HepG2 (cell line): ENCODE data around the gene TIMM10. TPM values are rescaled to one million over a fixed set of nuclear protein-coding genes. Genes with fewer than 3 reads are reported as not detected.

Experiments used
- ATAC-seq: fragments of 200-7000 bp; cut with Tn5 transposase; 3 replicates; pipeline ENCODE4 v1.9.1; 2020; ENCODE audit warnings: mild to moderate bottlenecking, moderate library complexity
- BruUV-seq: library from RNA; stranded (reverse); fragments of 400-500 nt; replicated peaks from 2 replicates; lab custom pipeline; 2021; lab: Mats Ljungman, UMichigan
- CTCF ChIA-PET: fragments of 300-600 bp; formaldehyde crosslinking; extraction: SDS; loops from one replicate; lab custom pipeline; 2021; ENCODE audit warnings: low total read pairs, inconsistent platforms, low intra/inter-chr PET ratio; lab: Yijun Ruan, JAX
- POLR2A ChIA-PET: fragments of 350-600 bp; sonication (Branson Sonifier 250); formaldehyde crosslinking; loops from one replicate; lab custom pipeline; 2020; ENCODE audit warnings: antibody characterized with exemption, inconsistent platforms; lab: Yijun Ruan, JAX
- DNase-seq: peaks from one replicate; pipeline ENCODE4 v3.0.0-alpha.2; 2015; ENCODE audit warnings: low spot score
- FAIRE-seq: peaks from 3 replicates; lab custom pipeline; 2011; peaks lifted over from hg19 to GRCh38; lab: Jason Lieb, UNC
- H2AFZ ChIP-seq: one replicate; pipeline ENCODE4 v1.6.1; 2011; ENCODE audit warnings: low read length, inconsistent platforms
- H3K27ac ChIP-seq: fragments of 300-600 bp; 3 replicates; pipeline ENCODE4 v1.8.0; 2011; ENCODE audit warnings: mixed run types, mild to moderate bottlenecking, mixed read lengths, low read length, inconsistent platforms; ENCODE audit not compliant: insufficient read depth; ENCODE audit errors: extremely low read length
- H3K27me3 ChIP-seq, 2 experiments: fragments of 200-600 bp in 1 of 2; 2 replicates in 1 of 2; 3 replicates in 1 of 2; pipeline versions ENCODE4 v1.6.0 to v1.8.0; 2011; ENCODE audit warnings: low read length in 2 of 2, mild to moderate bottlenecking in 2 of 2, moderate library complexity in 2 of 2, inconsistent platforms in 1 of 2; ENCODE audit not compliant: insufficient read depth in 2 of 2, control insufficient read depth in 1 of 2
- H3K36me3 ChIP-seq, 2 experiments: fragments of 200-600 bp in 1 of 2; replicated peaks in 1 of 2; 2 replicates in 1 of 2; 3 replicates in 1 of 2; pipeline versions ENCODE4 v1.5.1 to v1.8.0; 2011; ENCODE audit warnings: low read length in 2 of 2, inconsistent platforms in 1 of 2; ENCODE audit not compliant: insufficient read depth in 2 of 2, control insufficient read depth in 1 of 2
- H3K4me1 ChIP-seq: 2 replicates; pipeline ENCODE4 v1.5.1; 2012; ENCODE audit warnings: low read length, inconsistent platforms; ENCODE audit not compliant: insufficient read depth
- H3K4me2 ChIP-seq: 2 replicates; pipeline ENCODE4 v1.6.0; 2011; ENCODE audit warnings: low read depth, low read length, inconsistent platforms
- H3K4me3 ChIP-seq, 3 experiments: fragments of 200-600 bp in 1 of 3; sonication (generic), shearing (Covaris generic) in 1 of 3; replicated peaks in 1 of 3; 2 replicates each; pipeline ENCODE4 v1.5.1; 2011 to 2016; ENCODE audit warnings: low read length in 3 of 3, inconsistent platforms in 2 of 3, low read depth in 2 of 3, mild to moderate bottlenecking in 2 of 3, control low read depth in 1 of 3, mixed read lengths in 1 of 3; ENCODE audit not compliant: insufficient read depth in 1 of 3
- H3K79me2 ChIP-seq: one replicate; pipeline ENCODE4 v1.6.1; 2011; ENCODE audit warnings: low read length, inconsistent platforms; ENCODE audit not compliant: insufficient read depth
- H3K9ac ChIP-seq: 2 replicates; pipeline ENCODE4 v1.6.0; 2011; ENCODE audit warnings: mild to moderate bottlenecking, low read depth, low read length, inconsistent platforms; ENCODE audit not compliant: insufficient read depth
- H3K9me3 ChIP-seq: 2 replicates; pipeline ENCODE4 v1.5.1; 2012; ENCODE audit warnings: mild to moderate bottlenecking, low read length
- H4K20me1 ChIP-seq: 2 replicates; pipeline ENCODE4 v1.6.0; 2011; ENCODE audit warnings: inconsistent platforms, mild to moderate bottlenecking, low read length, moderate library complexity; ENCODE audit not compliant: insufficient read depth
- CCDC6 ChIP-seq: sonication (generic); formaldehyde crosslinking; IDR thresholded peaks from 2 replicates; pipeline ENCODE4 v1.8.1; 2022; ENCODE audit warnings: mild to moderate bottlenecking, missing genetic modification reagents, moderate library complexity
- DDIT3 ChIP-seq: sonication (generic); formaldehyde crosslinking; IDR thresholded peaks from 2 replicates; pipeline ENCODE4 v1.4.0; 2020; ENCODE audit warnings: mild to moderate bottlenecking, missing genetic modification reagents
- ETV5 ChIP-seq: IDR thresholded peaks from 2 replicates; pipeline ENCODE4 v1.6.1; 2018; ENCODE audit warnings: missing biosample characterization, missing genetic modification reagents, inconsistent platforms, borderline replicate concordance
- FOXJ3 ChIP-seq: sonication (generic); formaldehyde crosslinking; IDR thresholded peaks from 2 replicates; pipeline ENCODE4 v1.4.0; 2020; ENCODE audit warnings: missing genetic modification reagents, mild to moderate bottlenecking, borderline replicate concordance
- HNF4G ChIP-seq, 2 experiments: sonication (generic) in 1 of 2; formaldehyde crosslinking in 1 of 2; IDR thresholded peaks; 2 replicates each; pipeline versions ENCODE4 v1.4.0 to v1.6.1; 2011 to 2020; ENCODE audit warnings: borderline replicate concordance in 2 of 2, low read depth in 2 of 2, mild to moderate bottlenecking in 2 of 2, low read length in 1 of 2, missing genetic modification reagents in 1 of 2, moderate library complexity in 1 of 2
- IKZF1 ChIP-seq: fragments of 450-650 bp; IDR thresholded peaks from 2 replicates; pipeline ENCODE4 v1.7.1; 2016
- NR2F1 ChIP-seq, 2 experiments: fragments of 450-650 bp in 1 of 2; formaldehyde crosslinking in 1 of 2; IDR thresholded peaks; 2 replicates each; pipeline versions ENCODE4 v1.5.0 to v1.6.1; 2016 to 2020; ENCODE audit warnings: mild to moderate bottlenecking in 1 of 2, missing compliant biosample characterization in 1 of 2, missing genetic modification reagents in 1 of 2, moderate library complexity in 1 of 2
- SETDB1 ChIP-seq: sonication (generic); formaldehyde crosslinking; IDR thresholded peaks from 2 replicates; pipeline ENCODE4 v1.5.1; 2020; ENCODE audit warnings: missing genetic modification reagents, mild to moderate bottlenecking, borderline replicate concordance
- SIX1 ChIP-seq: sonication (generic); formaldehyde crosslinking; IDR thresholded peaks from 2 replicates; pipeline ENCODE4 v1.4.0; 2020; ENCODE audit warnings: missing genetic modification reagents, borderline replicate concordance
- ZFP1 ChIP-seq: IDR thresholded peaks from 2 replicates; pipeline ENCODE4 v1.6.1; 2016
- ZNF20 ChIP-seq: sonication (generic); formaldehyde crosslinking; IDR thresholded peaks from 2 replicates; pipeline ENCODE4 v1.4.0; 2020; ENCODE audit warnings: mild to moderate bottlenecking, moderate library complexity, missing genetic modification reagents
- ZNF547 ChIP-seq: sonication (generic); formaldehyde crosslinking; IDR thresholded peaks from 2 replicates; pipeline ENCODE4 v1.5.1; 2020; ENCODE audit warnings: mild to moderate bottlenecking, missing genetic modification reagents
- WGBS: methylation state at CpG from one replicate; pipeline ENCODE4 v1.1.6; 2017; ENCODE audit warnings: low lambda C conversion rate; 5-methylcytosine and 5-hydroxymethylcytosine counted together
- in situ Hi-C: cut with HindIII; loops from 2 replicates; pipeline ENCODE4 v1.10.0; 2017; ENCODE audit warnings: low pct_unique_long_range_greater_than_20kb; ENCODE audit not compliant: extremely low pct_ligation_motif_present
- intact Hi-C: fragments of 100-400 bp; cut with micrococcal nuclease; formaldehyde crosslinking; loops from one replicate; pipeline ENCODE4 v1.10.0; 2022; ENCODE audit not compliant: unreplicated experiment
- polyA plus RNA-seq, 8 experiments: library from polyadenylated mRNA; depleted of rRNA in 3 of 8; stranded (reverse) in 7 of 8; unstranded in 1 of 8; fragments of >200 nt; fragmentation: Illumina TruSeq in 4 of 8; extraction: Trizol in 4 of 8; gene quantifications; 2 replicates each; pipeline versions ENCODE4 v1.2.1 to v1.2.3, GENCODE V29; 2011 to 2016; ENCODE audit warnings: low read depth in 4 of 8, missing spikeins in 1 of 8, mixed read lengths in 1 of 8; ENCODE audit not compliant: insufficient read depth in 1 of 8
- total RNA-seq, 5 experiments: library from RNA; depleted of rRNA; stranded (reverse); fragments of >200 nt; fragmentation: Illumina TruSeq; extraction: Trizol; gene quantifications; 2 replicates each; pipeline ENCODE4 v1.2.3, GENCODE V29; 2016; ENCODE audit warnings: low read depth in 1 of 5
- TF ChIP-seq, protein P1 (sequence below): IDR thresholded peaks from 2 replicates; pipeline ENCODE4 v1.6.1; 2012; ENCODE audit warnings: low read length, improper control_type of control experiment
- TF ChIP-seq, protein P2 (sequence below): sonication (generic); formaldehyde crosslinking; conservative IDR thresholded peaks from 2 replicates; pipeline ENCODE4 v1.8.0; 2022; ENCODE audit warnings: low read depth, missing genetic modification reagents

TIMM10 gene
- total and polyA plus RNA-seq, 2 of the 13 experiments (the other 11 are each of a cell fraction or from before 2014, with no cell fraction given) = 67.8 to 82.2 TPM

DNA sequence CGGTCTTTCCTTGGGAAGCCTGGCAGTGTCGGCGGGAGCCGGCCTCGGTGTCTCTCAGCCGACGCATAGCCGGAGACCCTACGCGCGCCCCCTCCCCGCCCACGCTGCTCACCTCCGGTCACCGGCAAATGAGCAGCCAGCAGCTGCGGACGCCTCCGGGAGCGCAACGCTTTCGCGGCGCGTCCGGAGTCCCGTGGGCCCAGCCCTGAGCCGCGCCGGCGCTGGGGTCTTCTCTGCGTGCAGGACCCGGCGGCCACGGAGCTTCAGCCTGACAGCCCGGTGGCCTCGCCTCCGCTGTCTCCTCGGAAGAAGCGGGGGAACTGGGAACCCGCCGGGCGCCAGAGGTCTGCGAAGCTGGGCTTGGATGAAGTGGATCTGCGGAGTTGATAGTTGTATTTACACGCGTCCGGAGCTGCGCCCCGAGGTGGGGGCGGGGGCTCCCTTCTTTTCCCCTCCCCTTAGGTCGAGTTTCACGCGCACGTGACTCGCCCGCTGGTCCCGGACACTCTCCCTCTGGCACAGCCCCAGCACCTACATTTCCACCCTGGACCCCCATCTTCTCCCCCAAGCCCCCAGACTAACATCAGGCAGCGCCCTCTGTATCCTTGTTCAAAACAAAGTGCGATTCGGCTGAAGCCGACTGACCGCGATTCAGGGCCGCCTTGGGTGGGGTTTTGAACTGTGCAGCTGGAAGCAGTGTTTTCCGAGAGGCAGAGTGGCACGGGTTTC lies 15.1 kb downstream of the TIMM10 start, which contains the start of gene SLC43A1 (continued):
- TF ChIP-seq, protein P1, sequence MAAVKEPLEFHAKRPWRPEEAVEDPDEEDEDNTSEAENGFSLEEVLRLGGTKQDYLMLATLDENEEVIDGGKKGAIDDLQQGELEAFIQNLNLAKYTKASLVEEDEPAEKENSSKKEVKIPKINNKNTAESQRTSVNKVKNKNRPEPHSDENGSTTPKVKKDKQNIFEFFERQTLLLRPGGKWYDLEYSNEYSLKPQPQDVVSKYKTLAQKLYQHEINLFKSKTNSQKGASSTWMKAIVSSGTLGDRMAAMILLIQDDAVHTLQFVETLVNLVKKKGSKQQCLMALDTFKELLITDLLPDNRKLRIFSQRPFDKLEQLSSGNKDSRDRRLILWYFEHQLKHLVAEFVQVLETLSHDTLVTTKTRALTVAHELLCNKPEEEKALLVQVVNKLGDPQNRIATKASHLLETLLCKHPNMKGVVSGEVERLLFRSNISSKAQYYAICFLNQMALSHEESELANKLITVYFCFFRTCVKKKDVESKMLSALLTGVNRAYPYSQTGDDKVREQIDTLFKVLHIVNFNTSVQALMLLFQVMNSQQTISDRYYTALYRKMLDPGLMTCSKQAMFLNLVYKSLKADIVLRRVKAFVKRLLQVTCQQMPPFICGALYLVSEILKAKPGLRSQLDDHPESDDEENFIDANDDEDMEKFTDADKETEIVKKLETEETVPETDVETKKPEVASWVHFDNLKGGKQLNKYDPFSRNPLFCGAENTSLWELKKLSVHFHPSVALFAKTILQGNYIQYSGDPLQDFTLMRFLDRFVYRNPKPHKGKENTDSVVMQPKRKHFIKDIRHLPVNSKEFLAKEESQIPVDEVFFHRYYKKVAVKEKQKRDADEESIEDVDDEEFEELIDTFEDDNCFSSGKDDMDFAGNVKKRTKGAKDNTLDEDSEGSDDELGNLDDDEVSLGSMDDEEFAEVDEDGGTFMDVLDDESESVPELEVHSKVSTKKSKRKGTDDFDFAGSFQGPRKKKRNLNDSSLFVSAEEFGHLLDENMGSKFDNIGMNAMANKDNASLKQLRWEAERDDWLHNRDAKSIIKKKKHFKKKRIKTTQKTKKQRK = no peak
- no peak for TF ChIP-seq DDIT3
- TF ChIP-seq NR2F1 (CRISPR knock-in tag; IDR thresholded peaks at IDR 0.05) = no peak
- TF ChIP-seq, all 625 proteins: peak for 186

DNA sequence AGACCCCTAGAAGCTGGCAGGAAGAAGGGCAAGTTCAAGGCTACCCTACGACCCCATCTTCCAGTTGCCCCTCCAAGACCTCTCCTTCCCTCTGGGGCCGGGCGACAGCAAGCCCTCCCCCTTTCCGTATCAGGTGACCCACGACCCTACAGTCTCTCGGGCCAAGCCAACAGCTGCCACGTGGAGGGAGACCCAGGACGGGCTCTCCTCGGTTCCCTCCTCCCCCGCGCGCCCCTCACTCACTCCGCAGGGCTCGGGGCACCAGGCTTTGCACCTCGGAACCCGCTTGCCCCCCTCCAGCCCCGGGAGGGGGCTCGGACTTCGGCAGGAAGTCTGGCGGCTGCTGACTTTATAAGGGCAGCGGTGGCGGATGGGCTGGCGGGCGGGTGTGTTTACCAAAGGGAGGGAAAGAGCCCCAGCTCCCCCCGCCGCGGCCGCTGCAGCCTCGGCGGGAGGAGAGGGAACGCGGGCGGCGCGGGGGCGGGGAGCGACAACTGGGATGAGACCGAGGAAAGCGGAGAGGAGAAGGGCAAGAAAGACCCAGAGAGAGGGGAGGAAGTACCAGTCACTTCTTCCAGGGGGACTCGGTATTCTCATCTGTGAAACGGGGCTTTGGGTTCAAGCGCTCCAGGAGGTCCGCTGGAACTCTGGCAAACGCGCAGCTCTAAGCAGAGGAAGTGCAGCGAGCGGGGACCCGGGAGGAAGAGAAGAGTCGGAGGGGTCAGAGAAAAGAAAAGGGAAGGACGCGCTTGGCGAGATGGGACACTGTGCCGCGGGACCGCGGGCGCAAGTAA lies 15.8 kb downstream of the TIMM10 start:
- 2% methylated on average over 40 of the region's 57 CpGs for WGBS
- peak; percentile 78 for ATAC-seq
- Histone ChIP-seq H2AFZ (no peak overlapping the region), H3K4me3 (peak overlapping the region; percentile 76 to 95 (median 86)), H3K27ac (peak overlapping the region; percentile 82), H3K4me2 (peak overlapping the region; percentile 96), H4K20me1 (no peaks in the 10 kb centered on the region), H3K79me2 (peaks cover 48% of the 10 kb centered on the region), H3K9ac (peak overlapping the region; percentile 85), H3K4me1 (peaks cover 61% of the 10 kb centered on the region), H3K27me3 (no peaks in the 10 kb centered on the region), H3K36me3 (peaks cover 0 to 13% of the 10 kb centered on the region in 2 experiments; a peak in 1 of 5 replicates), H3K9me3 (no peaks in the 10 kb centered on the region)
- peak; percentile 46 for DNase-seq
- ChIA-PET POLR2A (interaction anchor here (0.8 to 6.9 kb wide), 14 partner anchors 9 to 189 kb away, joined by 3 to 111 read pairs (median 4); partner anchors contain the start of gene TIMM10), CTCF (interaction anchor here (1.5 kb wide), 1 partner anchor 12 kb away, joined by 4 read pairs; no protein-coding TSS in a partner anchor)
- intact Hi-C loops (loop anchor here (1.0 kb wide), 2 partner anchors 16 to 17 kb away; partner anchors contain the start of gene TIMM10), in situ Hi-C loops (no loop called here)
- no peak for FAIRE-seq
- no TSS peak for BruUV-seq
- TF ChIP-seq ZNF20 (CRISPR knock-in tag) (no peak; the same call in none of the 2 replicates), FOXJ3 (CRISPR knock-in tag) (no peak), ZFP1 (CRISPR knock-in tag) (no peak), HNF4G (IDR thresholded peaks at IDR 0.05; ENCODE audit: borderline replicate concordance, low read depth, low read length) (no peak), HNF4G (CRISPR knock-in tag; IDR thresholded peaks at IDR 0.05; ENCODE audit: borderline replicate concordance, low read depth) (0 out of 2 replicates have a peak, but pooled peaks have one; percentile 52), SETDB1 (CRISPR knock-in tag) (no peak), ETV5 (CRISPR knock-in tag) (peak; percentile 70; the same call in 1 of the 2 replicates), CCDC6 (CRISPR knock-in tag) (peak; percentile 29; the same call in 1 of the 2 replicates), ZNF547 (CRISPR knock-in tag) (peak; percentile 17; the same call in 1 of the 2 replicates), SIX1 (0 out of 2 replicates have a peak, but pooled peaks have one; percentile 23), IKZF1 (no peak)
- TF ChIP-seq, protein P2, sequence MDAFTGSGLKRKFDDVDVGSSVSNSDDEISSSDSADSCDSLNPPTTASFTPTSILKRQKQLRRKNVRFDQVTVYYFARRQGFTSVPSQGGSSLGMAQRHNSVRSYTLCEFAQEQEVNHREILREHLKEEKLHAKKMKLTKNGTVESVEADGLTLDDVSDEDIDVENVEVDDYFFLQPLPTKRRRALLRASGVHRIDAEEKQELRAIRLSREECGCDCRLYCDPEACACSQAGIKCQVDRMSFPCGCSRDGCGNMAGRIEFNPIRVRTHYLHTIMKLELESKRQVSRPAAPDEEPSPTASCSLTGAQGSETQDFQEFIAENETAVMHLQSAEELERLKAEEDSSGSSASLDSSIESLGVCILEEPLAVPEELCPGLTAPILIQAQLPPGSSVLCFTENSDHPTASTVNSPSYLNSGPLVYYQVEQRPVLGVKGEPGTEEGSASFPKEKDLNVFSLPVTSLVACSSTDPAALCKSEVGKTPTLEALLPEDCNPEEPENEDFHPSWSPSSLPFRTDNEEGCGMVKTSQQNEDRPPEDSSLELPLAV (CRISPR knock-in tag) = no peak
